Astrocyte (in vitro differentiated cells and primary cell): ENCODE results near the gene ENO3. TPM values are rescaled to one million over a fixed set of nuclear protein-coding genes. Genes with fewer than 3 reads are reported as not detected.

Experiments
- DNase-seq: peaks from one replicate; pipeline ENCODE4 v3.0.0-alpha.2; 2010; ENCODE audit warnings: low read depth
- FAIRE-seq: peaks from 2 replicates; lab custom pipeline; 2011; peaks lifted over from hg19 to GRCh38; lab: Jason Lieb, UNC
- H2AFZ ChIP-seq: 2 replicates; pipeline ENCODE4 v1.6.0; 2012; ENCODE audit warnings: low read depth, low read length, inconsistent platforms
- H3K27ac ChIP-seq: 2 replicates; pipeline ENCODE4 v1.5.1; 2011; ENCODE audit warnings: low read depth, low read length, inconsistent platforms
- H3K27me3 ChIP-seq: 2 replicates; pipeline ENCODE4 v1.6.0; 2011; ENCODE audit warnings: low read length, inconsistent platforms; ENCODE audit not compliant: insufficient read depth
- H3K36me3 ChIP-seq: 2 replicates; pipeline ENCODE4 v1.5.1; 2011; ENCODE audit warnings: low read length, inconsistent platforms; ENCODE audit not compliant: insufficient read depth
- H3K4me1 ChIP-seq: 2 replicates; pipeline ENCODE4 v1.5.1; 2011; ENCODE audit warnings: low read length, inconsistent platforms; ENCODE audit not compliant: insufficient read depth
- H3K4me2 ChIP-seq: 2 replicates; pipeline ENCODE4 v1.6.0; 2012; ENCODE audit warnings: low read length, inconsistent platforms
- H3K4me3 ChIP-seq: 2 replicates; pipeline ENCODE4 v1.5.1; 2011; ENCODE audit warnings: low read depth, mild to moderate bottlenecking, low read length, inconsistent platforms; ENCODE audit not compliant: insufficient read depth
- H3K79me2 ChIP-seq: 2 replicates; pipeline ENCODE4 v1.6.0; 2012; ENCODE audit warnings: mild to moderate bottlenecking, low read length, inconsistent platforms; ENCODE audit not compliant: insufficient read depth
- H3K9ac ChIP-seq: 2 replicates; pipeline ENCODE4 v1.6.0; 2012; ENCODE audit warnings: mild to moderate bottlenecking, low read length, inconsistent platforms
- H3K9me3 ChIP-seq: 2 replicates; pipeline ENCODE4 v1.5.1; 2012; ENCODE audit warnings: low read depth, mild to moderate bottlenecking, low read length, inconsistent platforms; ENCODE audit not compliant: insufficient read depth
- H4K20me1 ChIP-seq: 2 replicates; pipeline ENCODE4 v1.6.0; 2012; ENCODE audit warnings: low read length, inconsistent platforms; ENCODE audit not compliant: insufficient read depth
- H3K27ac Mint-ChIP-seq: one replicate; pipeline ENCODE4 v1.8.0; 2021; ENCODE audit warnings: mild to moderate bottlenecking, mixed read lengths; ENCODE audit not compliant: unreplicated experiment
- H3K27me3 Mint-ChIP-seq: one replicate; pipeline ENCODE4 v1.8.0; 2021; ENCODE audit warnings: low read depth, mixed read lengths; ENCODE audit not compliant: unreplicated experiment
- H3K36me3 Mint-ChIP-seq: one replicate; pipeline ENCODE4 v1.8.0; 2021; ENCODE audit warnings: low read depth, mixed read lengths; ENCODE audit not compliant: unreplicated experiment
- H3K4me1 Mint-ChIP-seq: one replicate; pipeline ENCODE4 v1.8.0; 2021; ENCODE audit warnings: low read depth, mixed read lengths; ENCODE audit not compliant: unreplicated experiment
- H3K4me3 Mint-ChIP-seq: one replicate; pipeline ENCODE4 v1.8.0; 2021; ENCODE audit warnings: mild to moderate bottlenecking, moderate library complexity, mixed read lengths; ENCODE audit not compliant: unreplicated experiment
- H3K9me3 Mint-ChIP-seq: one replicate; pipeline ENCODE4 v1.8.0; 2021; ENCODE audit warnings: mild to moderate bottlenecking, mixed read lengths; ENCODE audit not compliant: unreplicated experiment
- EZH2 ChIP-seq: IDR thresholded peaks from 2 replicates; pipeline ENCODE4 v1.6.1; 2012; ENCODE audit warnings: mild to moderate bottlenecking, low read length, inconsistent platforms; ENCODE audit not compliant: insufficient read depth
- total RNA-seq: library from RNA; stranded (reverse); gene quantifications from 2 replicates; pipeline ENCODE4 v1.2.1, GENCODE V29; 2021
- TF ChIP-seq, protein P1 (sequence below): IDR thresholded peaks from 2 replicates; pipeline ENCODE4 v1.5.1; 2011; ENCODE audit warnings: low read depth, mild to moderate bottlenecking, inconsistent platforms, low read length, moderate library complexity; ENCODE audit not compliant: insufficient read depth

Gene ENO3
- total RNA-seq, 1 donor from 2014 or later = 20.4 TPM

DNA sequence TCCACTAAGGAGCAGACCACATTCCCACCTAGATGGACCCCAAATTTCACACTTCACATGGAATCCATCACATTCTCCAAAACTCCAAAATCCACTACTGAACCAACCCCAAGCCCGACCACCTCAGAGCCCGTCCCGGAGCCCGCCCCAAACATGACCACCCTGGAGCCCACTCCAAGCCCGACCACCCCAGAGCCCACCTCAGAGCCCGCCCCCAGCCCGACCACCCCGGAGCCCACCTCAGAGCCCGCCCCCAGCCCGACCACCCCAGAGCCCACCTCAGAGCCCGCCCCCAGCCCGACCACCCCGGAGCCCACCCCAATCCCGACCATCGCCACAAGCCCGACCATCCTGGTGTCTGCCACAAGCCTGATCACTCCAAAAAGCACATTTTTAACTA is 17.3 kb upstream of the ENO3 start:
- H3K27ac Mint-ChIP-seq = no peak overlapping the region
- Histone ChIP-seq H3K4me1 (peaks cover 12% of the 10 kb centered on the region), H3K4me2 (peak overlapping the region; percentile 29), H3K27ac (no peak overlapping the region), H3K4me3 (no peak overlapping the region), H3K79me2 (peaks cover 11% of the 10 kb centered on the region), H3K36me3 (no peaks in the 10 kb centered on the region), H4K20me1 (peaks cover 6% of the 10 kb centered on the region), H3K9me3 (no peaks in the 10 kb centered on the region), H3K9ac (peak overlapping the region; percentile 16), H2AFZ (no peak overlapping the region), H3K27me3 (no peaks in the 10 kb centered on the region)
- H3K4me1 Mint-ChIP-seq = peaks cover 15% of the 10 kb centered on the region
- FAIRE-seq (no peak), DNase-seq (no peak)
- no peak for TF ChIP-seq EZH2
- TF ChIP-seq, protein P1, sequence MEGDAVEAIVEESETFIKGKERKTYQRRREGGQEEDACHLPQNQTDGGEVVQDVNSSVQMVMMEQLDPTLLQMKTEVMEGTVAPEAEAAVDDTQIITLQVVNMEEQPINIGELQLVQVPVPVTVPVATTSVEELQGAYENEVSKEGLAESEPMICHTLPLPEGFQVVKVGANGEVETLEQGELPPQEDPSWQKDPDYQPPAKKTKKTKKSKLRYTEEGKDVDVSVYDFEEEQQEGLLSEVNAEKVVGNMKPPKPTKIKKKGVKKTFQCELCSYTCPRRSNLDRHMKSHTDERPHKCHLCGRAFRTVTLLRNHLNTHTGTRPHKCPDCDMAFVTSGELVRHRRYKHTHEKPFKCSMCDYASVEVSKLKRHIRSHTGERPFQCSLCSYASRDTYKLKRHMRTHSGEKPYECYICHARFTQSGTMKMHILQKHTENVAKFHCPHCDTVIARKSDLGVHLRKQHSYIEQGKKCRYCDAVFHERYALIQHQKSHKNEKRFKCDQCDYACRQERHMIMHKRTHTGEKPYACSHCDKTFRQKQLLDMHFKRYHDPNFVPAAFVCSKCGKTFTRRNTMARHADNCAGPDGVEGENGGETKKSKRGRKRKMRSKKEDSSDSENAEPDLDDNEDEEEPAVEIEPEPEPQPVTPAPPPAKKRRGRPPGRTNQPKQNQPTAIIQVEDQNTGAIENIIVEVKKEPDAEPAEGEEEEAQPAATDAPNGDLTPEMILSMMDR = no peak
- no peaks in the 10 kb centered on the region for H3K9me3 Mint-ChIP-seq
- peaks cover 24% of the 10 kb centered on the region for H3K36me3 Mint-ChIP-seq
- H3K4me3 Mint-ChIP-seq = peak overlapping the region; percentile 69
- H3K27me3 Mint-ChIP-seq = no peaks in the 10 kb centered on the region

GRCh38 chr17:4934173-4934979 is 16.5 kb upstream of the ENO3 start:
- H3K4me3 ChIP-seq = no peak overlapping the region
- H3K27me3 ChIP-seq = no peaks in the 10 kb centered on the region
- H2AFZ ChIP-seq = no peak overlapping the region
- Mint-ChIP-seq H3K9me3 (no peaks in the 10 kb centered on the region), H3K4me3 (peak overlapping the region; percentile 69), H3K36me3 (peaks cover 27% of the 10 kb centered on the region), H3K4me1 (peaks cover 17% of the 10 kb centered on the region), H3K27ac (peak overlapping the region; percentile 5), H3K27me3 (no peaks in the 10 kb centered on the region)
- H3K9ac ChIP-seq = peak overlapping the region; percentile 16
- H4K20me1 ChIP-seq = peaks cover 12% of the 10 kb centered on the region
- no peaks in the 10 kb centered on the region for H3K9me3 ChIP-seq
- H3K27ac ChIP-seq = no peak overlapping the region
- no peak for TF ChIP-seq EZH2
- TF ChIP-seq, protein P1 = peak; percentile 28
- peaks cover 18% of the 10 kb centered on the region for H3K79me2 ChIP-seq
- FAIRE-seq = no peak
- peaks cover 19% of the 10 kb centered on the region for H3K4me1 ChIP-seq
- H3K4me2 ChIP-seq = peak overlapping the region; percentile 29
- peak; percentile 35 for DNase-seq
- no peaks in the 10 kb centered on the region for H3K36me3 ChIP-seq

DNA sequence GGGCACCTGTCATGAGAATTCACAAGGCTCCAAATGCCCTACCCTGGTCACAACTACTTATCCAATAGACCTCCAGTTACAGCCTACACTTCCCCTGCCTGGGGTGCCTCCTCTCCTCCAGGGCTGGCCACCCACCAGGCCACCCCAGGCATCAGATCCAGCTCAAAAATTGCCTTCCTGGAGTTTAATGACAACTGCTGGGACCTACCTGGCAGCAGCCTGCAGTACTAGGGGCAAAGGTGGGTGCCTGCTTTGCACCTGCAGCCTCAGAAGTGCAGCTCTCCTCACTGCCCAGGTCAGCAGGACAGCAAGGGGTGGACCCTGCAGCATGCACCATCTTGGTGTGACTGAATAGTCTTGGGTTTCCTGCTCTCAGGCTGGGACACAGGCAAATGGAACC is 15.3 kb upstream of the ENO3 start:
- Histone ChIP-seq H3K27me3 (no peaks in the 10 kb centered on the region), H3K27ac (no peak overlapping the region), H2AFZ (no peak overlapping the region), H3K4me2 (no peak overlapping the region), H3K4me3 (no peak overlapping the region), H3K9me3 (no peaks in the 10 kb centered on the region), H3K36me3 (no peaks in the 10 kb centered on the region), H3K79me2 (peaks cover 23% of the 10 kb centered on the region), H3K4me1 (peaks cover 19% of the 10 kb centered on the region), H4K20me1 (peaks cover 12% of the 10 kb centered on the region), H3K9ac (no peak overlapping the region)
- Mint-ChIP-seq H3K27ac (no peak overlapping the region), H3K36me3 (peaks cover 24% of the 10 kb centered on the region), H3K27me3 (no peaks in the 10 kb centered on the region), H3K4me3 (no peak overlapping the region), H3K9me3 (peaks cover 2% of the 10 kb centered on the region), H3K4me1 (peaks cover 17% of the 10 kb centered on the region)
- no peak for FAIRE-seq
- no peak for DNase-seq
- no peak for TF ChIP-seq EZH2
- TF ChIP-seq, protein P1 = no peak
